Measurements from ENCODE around the gene MVB12A.

DNA sequence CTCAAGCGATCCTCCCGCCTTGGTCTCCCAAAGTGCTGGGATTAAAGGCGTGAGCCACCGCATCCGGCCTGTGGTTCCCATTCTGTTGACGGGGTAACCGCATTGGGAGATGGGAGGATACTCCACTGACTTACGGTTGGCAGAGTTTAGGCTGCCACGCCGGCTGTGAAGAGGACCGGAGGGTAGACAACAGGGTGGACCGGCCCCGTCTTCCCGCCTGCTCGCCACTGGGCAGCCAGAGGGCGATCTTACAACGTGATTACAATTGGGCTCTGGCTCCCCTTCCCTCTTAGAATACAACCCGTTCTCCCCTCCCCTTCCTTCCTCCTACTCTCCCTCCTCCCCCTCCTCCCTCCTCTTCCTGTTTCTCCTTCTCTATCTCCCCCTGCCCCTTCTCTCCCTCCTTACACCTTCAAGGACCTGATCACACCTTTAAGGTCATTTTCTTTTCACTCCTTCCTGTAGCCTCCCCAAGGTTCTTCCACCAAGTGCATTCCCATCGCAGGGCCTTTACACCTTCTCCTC, 24.9 kb upstream of the MVB12A start:
- TF ChIP-seq POLR2A (IDR thresholded peaks at IDR 0.05; ENCODE audit: low read length) (no peak), SMC3 (IDR thresholded peaks at IDR 0.05) (peak; percentile 53), ESRRA (IDR thresholded peaks at IDR 0.05; ENCODE audit: borderline replicate concordance, low read length) (no peak), REST (IDR thresholded peaks at IDR 0.05) (no peak), NPAS2 (CRISPR knock-in tag; IDR thresholded peaks at IDR 0.05; ENCODE audit: borderline replicate concordance) (no peak)
- TF ChIP-seq, protein P1, sequence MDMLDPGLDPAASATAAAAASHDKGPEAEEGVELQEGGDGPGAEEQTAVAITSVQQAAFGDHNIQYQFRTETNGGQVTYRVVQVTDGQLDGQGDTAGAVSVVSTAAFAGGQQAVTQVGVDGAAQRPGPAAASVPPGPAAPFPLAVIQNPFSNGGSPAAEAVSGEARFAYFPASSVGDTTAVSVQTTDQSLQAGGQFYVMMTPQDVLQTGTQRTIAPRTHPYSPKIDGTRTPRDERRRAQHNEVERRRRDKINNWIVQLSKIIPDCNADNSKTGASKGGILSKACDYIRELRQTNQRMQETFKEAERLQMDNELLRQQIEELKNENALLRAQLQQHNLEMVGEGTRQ (IDR thresholded peaks at IDR 0.05) = no peak
- TF ChIP-seq, protein P2, sequence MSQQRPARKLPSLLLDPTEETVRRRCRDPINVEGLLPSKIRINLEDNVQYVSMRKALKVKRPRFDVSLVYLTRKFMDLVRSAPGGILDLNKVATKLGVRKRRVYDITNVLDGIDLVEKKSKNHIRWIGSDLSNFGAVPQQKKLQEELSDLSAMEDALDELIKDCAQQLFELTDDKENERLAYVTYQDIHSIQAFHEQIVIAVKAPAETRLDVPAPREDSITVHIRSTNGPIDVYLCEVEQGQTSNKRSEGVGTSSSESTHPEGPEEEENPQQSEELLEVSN (IDR thresholded peaks at IDR 0.05; ENCODE audit: borderline replicate concordance, low read depth) = no peak
- TF ChIP-seq, protein P3, sequence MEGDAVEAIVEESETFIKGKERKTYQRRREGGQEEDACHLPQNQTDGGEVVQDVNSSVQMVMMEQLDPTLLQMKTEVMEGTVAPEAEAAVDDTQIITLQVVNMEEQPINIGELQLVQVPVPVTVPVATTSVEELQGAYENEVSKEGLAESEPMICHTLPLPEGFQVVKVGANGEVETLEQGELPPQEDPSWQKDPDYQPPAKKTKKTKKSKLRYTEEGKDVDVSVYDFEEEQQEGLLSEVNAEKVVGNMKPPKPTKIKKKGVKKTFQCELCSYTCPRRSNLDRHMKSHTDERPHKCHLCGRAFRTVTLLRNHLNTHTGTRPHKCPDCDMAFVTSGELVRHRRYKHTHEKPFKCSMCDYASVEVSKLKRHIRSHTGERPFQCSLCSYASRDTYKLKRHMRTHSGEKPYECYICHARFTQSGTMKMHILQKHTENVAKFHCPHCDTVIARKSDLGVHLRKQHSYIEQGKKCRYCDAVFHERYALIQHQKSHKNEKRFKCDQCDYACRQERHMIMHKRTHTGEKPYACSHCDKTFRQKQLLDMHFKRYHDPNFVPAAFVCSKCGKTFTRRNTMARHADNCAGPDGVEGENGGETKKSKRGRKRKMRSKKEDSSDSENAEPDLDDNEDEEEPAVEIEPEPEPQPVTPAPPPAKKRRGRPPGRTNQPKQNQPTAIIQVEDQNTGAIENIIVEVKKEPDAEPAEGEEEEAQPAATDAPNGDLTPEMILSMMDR (IDR thresholded peaks at IDR 0.05) = peak; percentile 53
- TF ChIP-seq, protein P4, sequence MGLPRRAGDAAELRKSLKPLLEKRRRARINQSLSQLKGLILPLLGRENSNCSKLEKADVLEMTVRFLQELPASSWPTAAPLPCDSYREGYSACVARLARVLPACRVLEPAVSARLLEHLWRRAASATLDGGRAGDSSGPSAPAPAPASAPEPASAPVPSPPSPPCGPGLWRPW (IDR thresholded peaks at IDR 0.05) = no peak
- TF ChIP-seq, protein P5, sequence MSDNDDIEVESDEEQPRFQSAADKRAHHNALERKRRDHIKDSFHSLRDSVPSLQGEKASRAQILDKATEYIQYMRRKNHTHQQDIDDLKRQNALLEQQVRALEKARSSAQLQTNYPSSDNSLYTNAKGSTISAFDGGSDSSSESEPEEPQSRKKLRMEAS (IDR thresholded peaks at IDR 0.05) = peak; percentile 22; the same call in 1 of the 2 replicates
